ENCODE data around the gene SLC22A5. TPM values are rescaled to one million over a fixed set of nuclear protein-coding genes. Genes with fewer than 3 reads are reported as not detected.

Gene SLC22A5
- total and polyA plus RNA-seq, 2 of the 8 experiments (the other 6 are each of a cell fraction or from before 2014, with no cell fraction given): 4.0 to 9.0 TPM

- no peak for TF ChIP-seq RXRA (IDR thresholded peaks at IDR 0.05; ENCODE audit: insufficient read depth, low read depth, low read length)
- TF ChIP-seq HDAC2 (IDR thresholded peaks at IDR 0.05; ENCODE audit: borderline replicate concordance in 1 of 2, low read depth in 2 of 2, low read length in 2 of 2): no peak
- 0 out of 2 replicates have a peak, but pooled peaks have one; percentile 12 for TF ChIP-seq TEAD4 (IDR thresholded peaks at IDR 0.05; ENCODE audit: low read depth, low read length)
- TF ChIP-seq RAD21 (IDR thresholded peaks at IDR 0.05 in 1 of 2, conservative IDR thresholded peaks at IDR 0.05 in 1 of 2; ENCODE audit: low read depth in 2 of 2, low read length in 2 of 2): peak; percentile 78 to 86
Measured at GRCh38 chr5:132419502-132420468, 50.3 kb downstream of the SLC22A5 start (continued).

All from H1 (cell line).